HepG2 (cell line): ENCODE results near the gene WDR27. TPM values are rescaled to one million over a fixed set of nuclear protein-coding genes. Genes with fewer than 3 reads are reported as not detected.

Experiments used
- ESRRA ChIP-seq: sonication (generic); formaldehyde crosslinking; IDR thresholded peaks from 2 replicates; pipeline ENCODE4 v1.5.1; 2020; ENCODE audit warnings: mild to moderate bottlenecking, low read depth, missing genetic modification reagents
- IRF1 ChIP-seq: sonication (generic); formaldehyde crosslinking; IDR thresholded peaks from 2 replicates; pipeline ENCODE4 v1.4.0; 2020; ENCODE audit warnings: low read depth, mild to moderate bottlenecking, missing genetic modification reagents
- JUND ChIP-seq: sonication (generic); formaldehyde crosslinking; IDR thresholded peaks from 2 replicates; pipeline ENCODE4 v1.8.0; 2022; ENCODE audit warnings: mild to moderate bottlenecking, missing genetic modification reagents
- ZBTB26 ChIP-seq: IDR thresholded peaks from 2 replicates; pipeline ENCODE4 v1.6.1; 2016; ENCODE audit warnings: missing compliant biosample characterization, missing genetic modification reagents, borderline replicate concordance
- ZBTB40 ChIP-seq, 2 experiments: fragments of 450-650 bp in 1 of 2; sonication (generic) in 1 of 2; formaldehyde crosslinking in 1 of 2; IDR thresholded peaks; 2 replicates each; pipeline versions ENCODE4 v1.6.1 to v1.8.0; 2016 to 2022; ENCODE audit warnings: antibody characterized with exemption in 1 of 2, mild to moderate bottlenecking in 1 of 2, missing genetic modification reagents in 1 of 2
- polyA plus RNA-seq, 8 experiments: library from polyadenylated mRNA; depleted of rRNA in 3 of 8; stranded (reverse) in 7 of 8; unstranded in 1 of 8; fragments of >200 nt; fragmentation: Illumina TruSeq in 4 of 8; extraction: Trizol in 4 of 8; gene quantifications; 2 replicates each; pipeline versions ENCODE4 v1.2.1 to v1.2.3, GENCODE V29; 2011 to 2016; ENCODE audit warnings: low read depth in 4 of 8, missing spikeins in 1 of 8, mixed read lengths in 1 of 8; ENCODE audit not compliant: insufficient read depth in 1 of 8
- total RNA-seq, 5 experiments: library from RNA; depleted of rRNA; stranded (reverse); fragments of >200 nt; fragmentation: Illumina TruSeq; extraction: Trizol; gene quantifications; 2 replicates each; pipeline ENCODE4 v1.2.3, GENCODE V29; 2016; ENCODE audit warnings: low read depth in 1 of 5

WDR27 gene
- total and polyA plus RNA-seq, 2 of the 13 experiments (the other 11 are each of a cell fraction or from before 2014, with no cell fraction given): 34.1 to 80.3 TPM

GRCh38 chr6:169545982-169546381 lies 155.8 kb downstream of the WDR27 start (continued):
- no peak for TF ChIP-seq ZBTB40 (IDR thresholded peaks at IDR 0.05)
- no peak for TF ChIP-seq ZBTB40 (CRISPR knock-in tag; IDR thresholded peaks at IDR 0.05)
- no peak for TF ChIP-seq ZBTB26
- TF ChIP-seq JUND (CRISPR knock-in tag): no peak
- no peak for TF ChIP-seq IRF1
- TF ChIP-seq ESRRA (CRISPR knock-in tag): no peak
- TF ChIP-seq, all 625 proteins: peak for 0
